GM18505 (cell line): ENCODE results near the gene GAL3ST2.
"Not testable (repeated sequence)": the region's sequence is repeated elsewhere in the genome, so short reads cannot be mapped to it uniquely, and the experiment has no call there.

ENCODE experiments used
- ATAC-seq: cut with Tn5 transposase; IDR thresholded peaks from one replicate; pipeline ENCODE4 v1.9.1; 2021; ENCODE audit not compliant: unreplicated experiment
- POLR2A ChIP-seq: IDR thresholded peaks from 4 replicates; pipeline ENCODE4 v1.6.1; 2011; ENCODE audit warnings: borderline replicate concordance; ENCODE audit not compliant: insufficient read depth, insufficient read length; ENCODE audit errors: extremely low read depth

The GAL3ST2 gene

GRCh38 chr2:241777686-241778627 is 1.3 kb downstream of the GAL3ST2 start:
- ATAC-seq = no peak
- TF ChIP-seq POLR2A = no peak

- no peak for TF ChIP-seq POLR2A
- no peak for ATAC-seq
Observed at GRCh38 chr2:241780939-241781569, 4.4 kb downstream of the GAL3ST2 start.

- not testable (repeated sequence) for ATAC-seq
Observed at GRCh38 chr2:241782053-241782452, 5.4 kb downstream of the GAL3ST2 start.

- ATAC-seq = no peak
- TF ChIP-seq POLR2A = no peak
Observed at GRCh38 chr2:241788135-241788534, 11.5 kb downstream of the GAL3ST2 start.

GRCh38 chr2:241788572-241788971 is 11.9 kb downstream of the GAL3ST2 start:
- no peak for ATAC-seq
- TF ChIP-seq POLR2A = no peak

GRCh38 chr2:241791385-241791784 is 14.8 kb downstream of the GAL3ST2 start:
- ATAC-seq = not testable (repeated sequence)

- no peak for TF ChIP-seq POLR2A
- no peak for ATAC-seq
Observed at GRCh38 chr2:241793385-241793784, 16.8 kb downstream of the GAL3ST2 start.

- TF ChIP-seq POLR2A = no peak
- no peak for ATAC-seq
Observed at GRCh38 chr2:241794250-241794823, 17.7 kb downstream of the GAL3ST2 start.

- TF ChIP-seq POLR2A = no peak
- no peak for ATAC-seq
Observed at GRCh38 chr2:241795021-241795999, 18.7 kb downstream of the GAL3ST2 start.

- no peak for ATAC-seq
- no peak for TF ChIP-seq POLR2A
Observed at GRCh38 chr2:241796209-241796608, 19.6 kb downstream of the GAL3ST2 start.

GRCh38 chr2:241796610-241797138 is 20.1 kb downstream of the GAL3ST2 start:
- ATAC-seq = no peak
- no peak for TF ChIP-seq POLR2A

GRCh38 chr2:241797441-241798080 is 20.9 kb downstream of the GAL3ST2 start:
- no peak for ATAC-seq
- no peak for TF ChIP-seq POLR2A

GRCh38 chr2:241798081-241798630 is 21.5 kb downstream of the GAL3ST2 start:
- no peak for ATAC-seq
- TF ChIP-seq POLR2A = no peak
